Coronary artery (tissue), 2 donors: ENCODE measurements around the gene COL27A1.
"Not testable (repeated sequence)": the region's sequence is repeated elsewhere in the genome, so short reads cannot be mapped to it uniquely, and the experiment has no call there.

Experiments used
- DNase-seq: peaks from one replicate; pipeline ENCODE4 v3.0.0-alpha.2; 2017; ENCODE audit warnings: low spot score
- H3K27ac ChIP-seq, 2 donors: fragments of 200-600 bp; sonication (generic); one replicate each; pipeline ENCODE4 v1.5.1; 2016 to 2019
- H3K4me3 ChIP-seq: fragments of 200-600 bp; sonication (generic); 2 replicates; pipeline ENCODE4 v1.5.1; 2016; ENCODE audit warnings: mild to moderate bottlenecking, moderate library complexity
- CTCF ChIP-seq: fragments of 200-600 bp; sonication (generic); IDR thresholded peaks from one replicate; pipeline ENCODE4 v1.5.1; 2019; ENCODE audit warnings: antibody characterized with exemption

COL27A1 gene

GRCh38 chr9:114316605-114317230 is 161.4 kb downstream of the COL27A1 start:
- peak; percentile 22 for DNase-seq
- no peak for TF ChIP-seq CTCF
- Histone ChIP-seq H3K4me3 (no peak overlapping the region), H3K27ac (no peak overlapping the region)

GRCh38 chr9:114317665-114318357 is 162.5 kb downstream of the COL27A1 start:
- Histone ChIP-seq H3K4me3 (no peak overlapping the region), H3K27ac (no peak overlapping the region)
- peak; percentile 35 for DNase-seq
- TF ChIP-seq CTCF = no peak

- no peak overlapping the region for H3K4me3 ChIP-seq
- peak; percentile 24 for DNase-seq
- H3K27ac ChIP-seq = no peak overlapping the region
- TF ChIP-seq CTCF = no peak
These were observed 163.1 kb downstream of the COL27A1 start for GRCh38 chr9:114318416-114318815.

- Histone ChIP-seq H3K27ac (no peak overlapping the region), H3K4me3 (no peak overlapping the region)
- no peak for TF ChIP-seq CTCF
- peak; percentile 16 for DNase-seq
These were observed 163.8 kb downstream of the COL27A1 start for GRCh38 chr9:114319147-114319546.

GRCh38 chr9:114320710-114321109 is 165.4 kb downstream of the COL27A1 start:
- not testable (repeated sequence) for DNase-seq, H3K27ac ChIP-seq, H3K4me3 ChIP-seq

GRCh38 chr9:114321759-114322158 is 166.4 kb downstream of the COL27A1 start:
- DNase-seq = no peak
- Histone ChIP-seq H3K27ac (no peak overlapping the region), H3K4me3 (no peak overlapping the region)
- TF ChIP-seq CTCF = no peak

- DNase-seq, H3K4me3 ChIP-seq, H3K27ac ChIP-seq: not testable (repeated sequence)
These were observed 167.0 kb downstream of the COL27A1 start for GRCh38 chr9:114322160-114322818.

GRCh38 chr9:114322831-114323531 is 167.6 kb downstream of the COL27A1 start, which contains the start of gene ORM1:
Gene ORM1, plus strand, starts transcription at chr9:114323098. Its CDS starts 36 bp downstream, at chr9:114323134.
- H3K27ac ChIP-seq, DNase-seq, H3K4me3 ChIP-seq: not testable (repeated sequence)

- DNase-seq, H3K4me3 ChIP-seq, H3K27ac ChIP-seq: not testable (repeated sequence)
These were observed 168.5 kb downstream of the COL27A1 start for GRCh38 chr9:114323849-114324248.
